Stimulated activated CD8-positive, alpha-beta memory T cell treated with anti-CD3 and anti-CD28 coated beads, Interleukin-4, amount 100 ng/mL, for 4 hours (primary cell): Measurements from ENCODE around the gene TRIM56.
"Not testable (repeated sequence)": the region's sequence is repeated elsewhere in the genome, so short reads cannot be mapped to it uniquely, and the experiment has no call there.

ENCODE experiments used
- DNase-seq, 2 donors: peaks; one replicate each; pipeline ENCODE4 v3.0.0-alpha.2; 2020; ENCODE audit warnings: low read depth in 2 of 2, low spot score in 1 of 2

The TRIM56 gene

DNA sequence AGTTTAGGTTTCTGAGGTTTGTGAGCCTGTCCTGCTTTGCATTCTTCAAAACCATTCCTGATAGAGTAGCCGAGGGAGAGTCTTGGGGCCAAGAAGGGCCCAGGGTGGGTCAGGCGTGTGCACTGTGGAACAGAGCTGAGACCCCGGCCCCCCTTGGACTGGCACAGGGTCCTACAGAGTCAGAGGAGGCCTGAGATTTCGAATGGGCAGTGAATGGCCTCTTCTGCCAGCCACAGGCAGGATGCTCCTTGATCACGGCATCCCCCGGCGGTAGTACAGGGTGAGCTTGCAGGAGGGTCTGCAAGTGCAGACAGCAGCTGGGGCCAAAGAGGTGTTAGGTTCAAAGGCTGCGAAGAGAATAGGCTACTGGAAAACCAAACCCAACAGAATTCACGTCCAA is 4.6 kb downstream of the TRIM56 start:
- DNase-seq = no peak

DNA sequence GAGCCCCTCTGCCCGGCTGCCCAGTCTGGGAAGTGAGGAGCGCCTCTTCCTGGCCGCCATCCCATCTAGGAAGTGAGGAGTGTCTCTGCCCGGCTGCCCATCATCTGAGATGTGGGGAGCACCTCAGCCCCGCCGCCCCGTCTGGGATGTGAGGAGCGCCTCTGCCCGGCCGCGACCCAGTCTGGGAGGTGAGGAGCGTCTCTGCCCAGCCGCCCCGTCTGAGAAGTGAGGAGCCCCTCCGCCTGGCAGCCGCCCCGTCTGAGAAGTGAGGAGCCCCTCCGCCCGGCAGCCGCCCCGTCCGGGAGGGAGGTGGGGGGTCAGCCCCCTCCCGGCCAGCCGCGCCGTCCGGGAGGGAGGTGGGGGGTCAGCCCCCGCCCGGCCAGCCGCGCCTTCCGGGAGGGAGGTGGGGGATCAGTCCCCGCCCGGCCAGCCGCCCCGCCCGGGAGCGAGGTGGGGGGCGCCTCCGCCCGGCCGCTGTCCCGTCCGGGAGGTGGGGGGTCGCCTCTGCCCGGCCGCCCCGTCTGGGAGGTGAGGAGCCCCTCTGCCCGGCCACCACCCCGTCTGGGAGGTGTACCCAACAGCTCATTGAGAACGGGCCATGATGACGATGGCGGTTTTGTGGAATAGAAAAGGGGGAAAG is 7.1 kb downstream of the TRIM56 start:
- not testable (repeated sequence) for DNase-seq

DNA sequence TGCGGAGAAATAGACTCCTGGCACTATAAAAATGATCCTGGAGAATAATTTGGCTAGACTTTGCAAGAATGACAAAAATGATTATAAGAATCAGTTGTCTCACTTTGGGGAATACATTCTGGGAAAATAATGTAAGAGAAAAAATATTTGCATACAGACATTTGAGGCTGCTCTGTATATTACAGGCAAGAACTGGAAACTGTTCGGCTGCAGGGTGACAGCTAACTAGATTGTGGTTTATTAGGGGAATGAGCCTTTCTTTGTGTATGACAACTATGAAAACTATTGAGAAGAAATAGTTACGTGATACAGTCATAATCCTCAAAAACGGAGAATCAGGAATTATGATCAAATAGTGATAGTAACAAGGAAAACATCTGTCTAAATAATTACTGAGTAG is 8.6 kb downstream of the TRIM56 start:
- DNase-seq = no peak

DNA sequence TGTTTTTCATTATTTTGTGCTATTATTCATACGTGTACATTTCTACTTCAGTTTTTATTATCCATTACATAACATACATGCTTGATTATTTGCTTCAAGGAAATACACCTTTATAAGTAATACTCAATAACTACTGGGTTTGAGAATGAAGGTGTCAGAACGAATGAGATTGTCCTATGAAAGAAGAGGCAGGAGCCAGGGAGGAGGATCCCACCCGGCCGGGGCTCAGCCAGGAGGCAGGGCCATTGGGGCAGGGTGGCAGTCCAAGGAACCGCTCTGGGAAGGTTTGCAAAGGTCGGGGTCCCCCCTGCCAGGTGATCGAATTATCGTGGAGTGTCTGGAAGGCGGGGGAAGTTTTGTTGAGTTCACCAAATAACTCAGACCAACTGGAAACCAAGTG is 9.1 kb downstream of the TRIM56 start:
- DNase-seq = no peak

DNA sequence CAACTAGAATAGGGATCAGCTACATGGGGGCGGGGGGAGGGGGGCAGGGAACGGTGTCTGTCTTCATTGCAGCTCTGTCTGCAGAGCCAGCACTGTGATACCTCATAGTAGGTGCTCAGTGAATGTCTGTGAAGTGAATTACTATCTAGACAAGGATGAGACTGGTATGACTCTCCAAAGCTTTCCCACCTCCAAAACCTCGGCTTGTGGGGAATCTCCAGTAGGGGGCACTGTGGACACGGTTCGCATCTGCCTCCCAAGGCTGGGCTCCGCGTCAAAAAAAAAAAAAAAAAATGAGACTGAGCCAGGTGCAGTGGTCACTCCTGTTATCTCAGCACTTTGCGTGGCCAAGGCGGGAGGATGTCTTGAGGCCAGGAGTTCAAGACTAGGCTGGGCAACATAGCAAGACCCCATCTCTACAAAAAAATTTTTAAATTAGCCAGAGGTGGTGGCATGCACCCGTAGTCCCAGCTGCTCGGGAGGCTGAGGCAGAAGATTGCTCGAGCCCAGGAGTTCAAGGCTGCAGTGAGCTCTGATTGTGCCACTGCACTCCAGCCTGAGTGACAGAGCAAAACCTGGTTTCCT is 9.6 kb downstream of the TRIM56 start:
- DNase-seq = no peak

- DNase-seq = no peak
Observed at GRCh38 chr7:101096331-101096956, 11.2 kb downstream of the TRIM56 start.

- no peak for DNase-seq
Observed at GRCh38 chr7:101096957-101097347, 11.7 kb downstream of the TRIM56 start.

GRCh38 chr7:101097561-101097960 is 12.3 kb downstream of the TRIM56 start:
- no peak for DNase-seq

DNA sequence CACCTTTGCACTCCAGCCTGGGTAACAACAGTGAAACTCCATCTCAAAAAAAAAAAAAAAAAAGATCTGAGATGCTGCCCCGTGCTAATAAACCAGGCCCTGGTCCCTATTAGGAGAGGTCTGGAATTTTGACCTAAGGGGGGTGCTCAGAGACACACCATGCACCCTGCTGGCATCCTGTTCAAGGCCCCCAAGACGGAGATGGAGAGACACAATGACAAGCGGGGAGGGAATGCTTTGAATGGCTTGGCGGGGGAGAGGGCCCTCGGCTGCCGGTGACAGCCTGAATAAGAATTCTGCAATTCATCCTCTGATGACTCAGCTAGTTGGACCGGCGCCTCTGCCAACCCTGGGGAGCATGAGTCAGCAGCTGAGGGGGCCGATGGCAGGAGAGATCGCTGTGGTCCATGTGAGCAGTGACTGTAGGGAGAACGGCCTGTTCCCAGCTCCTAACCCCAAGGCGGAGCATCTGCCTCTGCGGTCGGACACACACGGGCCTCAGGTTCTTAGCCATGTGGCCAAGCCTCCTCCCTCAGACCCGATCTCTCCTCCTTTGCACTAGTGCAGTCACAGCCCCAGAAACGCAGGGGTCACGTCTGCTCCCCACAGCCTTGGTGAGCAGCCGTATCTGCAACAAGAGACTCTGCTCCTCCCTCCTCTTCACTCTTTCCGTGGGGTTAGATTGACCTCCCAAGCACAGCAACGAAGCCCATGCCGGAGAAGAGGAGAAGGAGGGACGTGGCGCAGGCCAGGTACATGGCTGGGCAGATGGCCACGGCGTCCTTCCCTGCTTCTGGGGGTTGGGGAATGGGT is 14.9 kb downstream of the TRIM56 start:
- DNase-seq = peak; percentile 24 to 57

- DNase-seq = no peak
Observed at GRCh38 chr7:101100858-101101847, 15.9 kb downstream of the TRIM56 start.

DNA sequence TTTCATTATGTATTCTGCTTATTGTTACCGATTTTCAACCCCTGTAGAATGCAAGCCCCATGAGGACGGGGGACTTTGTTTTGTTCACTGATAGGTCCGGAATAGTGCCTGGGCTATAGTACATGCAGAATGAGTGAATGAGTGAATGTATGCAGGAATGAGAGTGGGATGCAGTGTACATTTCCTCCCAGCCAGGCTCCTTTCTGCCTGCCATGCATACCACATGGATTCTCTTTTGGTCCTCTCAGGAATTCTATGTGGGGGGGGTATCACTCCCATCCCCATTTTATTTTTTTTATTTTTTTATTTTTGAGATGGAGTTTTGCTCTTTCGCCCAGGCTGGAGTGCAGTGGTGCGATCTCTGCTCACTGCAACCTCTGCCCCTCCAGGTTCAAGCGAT is 16.7 kb downstream of the TRIM56 start:
- DNase-seq = no peak

GRCh38 chr7:101103701-101104100 is 18.4 kb downstream of the TRIM56 start:
- DNase-seq = not testable (repeated sequence)

- no peak for DNase-seq
Observed at GRCh38 chr7:101104193-101104713, 19.0 kb downstream of the TRIM56 start.

DNA sequence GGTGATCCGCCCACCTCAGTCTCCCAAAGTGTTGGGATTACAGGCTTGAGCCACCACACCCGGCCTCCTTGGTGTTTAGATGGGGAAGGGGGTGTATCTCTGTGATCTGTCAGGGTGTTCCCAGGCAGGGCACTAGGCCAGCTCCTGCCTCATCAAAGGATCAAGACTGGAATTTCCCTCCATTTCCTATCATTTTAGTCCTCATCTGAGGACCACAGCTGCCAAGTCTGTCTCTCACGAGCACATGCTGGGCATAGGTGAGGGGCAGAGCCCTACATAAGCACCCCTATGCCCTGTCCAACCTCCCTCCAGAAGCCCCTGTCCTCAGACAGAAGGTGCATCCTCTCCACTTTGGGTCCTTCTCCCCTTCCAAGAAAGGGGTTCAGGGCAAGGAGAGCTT is 19.5 kb downstream of the TRIM56 start:
- DNase-seq = no peak

DNA sequence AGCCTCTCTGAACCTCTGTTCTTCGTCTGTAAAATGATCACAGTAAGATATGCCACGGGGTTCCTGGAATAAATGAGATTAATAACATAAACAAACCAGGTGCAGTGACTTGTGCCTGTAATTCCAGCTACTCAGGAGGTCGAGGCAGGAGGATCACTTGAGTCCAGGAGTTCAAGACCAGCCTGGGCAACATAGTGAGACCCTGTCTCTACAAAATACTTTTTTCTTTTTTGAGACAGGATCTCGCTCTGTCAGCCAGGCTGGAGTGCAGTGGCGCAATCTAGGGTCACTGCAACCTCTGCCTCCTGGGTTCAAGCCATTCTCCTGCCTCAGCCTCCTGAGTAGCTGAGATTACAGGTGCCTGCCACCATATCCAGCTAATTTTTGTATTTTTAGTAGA is 20.0 kb downstream of the TRIM56 start:
- not testable (repeated sequence) for DNase-seq

DNA sequence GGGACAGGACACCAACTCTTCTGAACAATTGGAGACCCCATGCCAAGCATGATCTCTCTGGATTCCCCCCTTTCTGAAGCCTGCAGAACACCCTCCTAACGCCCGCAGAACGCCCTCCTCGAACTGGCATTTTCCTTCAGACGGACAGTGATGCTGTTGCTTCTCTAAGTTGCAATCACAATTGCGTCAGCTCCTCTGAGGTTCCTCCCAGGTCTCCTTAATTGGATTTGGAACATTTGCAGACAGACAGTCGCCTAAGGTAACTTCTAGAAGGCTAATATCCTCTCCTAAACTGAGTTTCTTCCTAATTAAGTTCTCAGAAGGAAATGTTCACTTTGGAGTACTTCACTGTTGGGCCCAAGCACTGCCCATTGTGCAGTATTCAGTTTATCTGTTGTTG is 21.1 kb downstream of the TRIM56 start:
- no peak for DNase-seq

- no peak for DNase-seq
Observed at GRCh38 chr7:101108330-101108857, 23.1 kb downstream of the TRIM56 start.

DNA sequence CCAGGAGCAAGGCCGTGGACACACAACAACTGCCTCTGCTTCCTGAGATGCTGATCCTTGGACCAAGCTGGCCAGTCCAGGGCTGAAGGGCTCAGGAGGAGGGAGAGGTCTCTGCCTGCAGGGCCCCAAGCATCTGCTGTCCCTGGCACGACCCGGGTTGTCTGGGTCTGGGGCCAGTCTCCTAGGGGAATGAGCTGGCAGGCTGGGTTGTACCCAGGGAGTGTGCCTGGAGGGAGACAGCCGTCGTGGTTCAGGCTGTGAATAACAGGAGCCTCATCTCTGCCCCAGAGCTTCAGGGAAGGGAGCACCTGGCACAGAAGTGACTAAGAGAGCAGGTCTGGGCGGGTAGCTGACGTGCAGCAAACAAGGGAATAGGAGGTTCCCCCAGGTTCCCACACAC is 23.7 kb downstream of the TRIM56 start:
- no peak for DNase-seq

- no peak for DNase-seq
Observed at GRCh38 chr7:101109368-101109767, 24.1 kb downstream of the TRIM56 start.

GRCh38 chr7:101111261-101111660 is 26.0 kb downstream of the TRIM56 start:
- no peak for DNase-seq
